Trophoblast cell (in vitro differentiated cells and primary cell): ENCODE results near the gene RNGTT.

ENCODE experiments used
- DNase-seq, 2 donors: peaks; one replicate each; pipeline ENCODE4 v3.0.0-alpha.2; 2016
- H2AFZ ChIP-seq: 2 replicates; pipeline ENCODE4 v1.6.1; 2013; ENCODE audit warnings: low read length, moderate library complexity, mild to moderate bottlenecking; ENCODE audit not compliant: insufficient read depth, poor library complexity
- H2AK5ac ChIP-seq: 2 replicates; pipeline ENCODE4 v1.6.1; 2013; ENCODE audit warnings: mild to moderate bottlenecking, low read length
- H2BK120ac ChIP-seq: 2 replicates; pipeline ENCODE4 v1.6.1; 2013; ENCODE audit warnings: low read length, mild to moderate bottlenecking, moderate library complexity; ENCODE audit not compliant: insufficient read depth, poor library complexity
- H2BK12ac ChIP-seq: 2 replicates; pipeline ENCODE4 v1.6.1; 2013; ENCODE audit warnings: mild to moderate bottlenecking, low read length, moderate library complexity
- H2BK5ac ChIP-seq: 2 replicates; pipeline ENCODE4 v1.6.1; 2013; ENCODE audit warnings: low read length, low read depth, moderate library complexity, mild to moderate bottlenecking; ENCODE audit not compliant: poor library complexity
- H3K14ac ChIP-seq: 2 replicates; pipeline ENCODE4 v1.6.1; 2013; ENCODE audit warnings: mild to moderate bottlenecking, low read length
- H3K18ac ChIP-seq: 2 replicates; pipeline ENCODE4 v1.6.1; 2013; ENCODE audit warnings: mild to moderate bottlenecking, low read length
- H3K23ac ChIP-seq: 2 replicates; pipeline ENCODE4 v1.6.1; 2013; ENCODE audit warnings: low read length
- H3K27ac ChIP-seq: 2 replicates; pipeline ENCODE4 v1.5.1; 2013; ENCODE audit warnings: low read depth, mild to moderate bottlenecking, inconsistent platforms, low read length, moderate library complexity
- H3K27me3 ChIP-seq: 2 replicates; pipeline ENCODE4 v1.6.1; 2013; ENCODE audit warnings: inconsistent platforms, mild to moderate bottlenecking, low read length, moderate library complexity; ENCODE audit not compliant: insufficient read depth
- H3K36me3 ChIP-seq, 2 experiments: 1 replicate in 1 of 2; 2 replicates in 1 of 2; pipeline ENCODE4 v1.6.1; 2013; ENCODE audit warnings: low read length in 2 of 2, mild to moderate bottlenecking in 2 of 2, moderate library complexity in 1 of 2; ENCODE audit not compliant: insufficient read depth in 2 of 2, control insufficient read depth in 1 of 2
- H3K4ac ChIP-seq: 2 replicates; pipeline ENCODE4 v1.6.1; 2013; ENCODE audit warnings: low read depth, mild to moderate bottlenecking, low read length, moderate library complexity
- H3K4me1 ChIP-seq, 2 experiments: 1 replicate in 1 of 2; 2 replicates in 1 of 2; pipeline ENCODE4 v1.6.1; 2013; ENCODE audit warnings: low read length in 2 of 2, mild to moderate bottlenecking in 2 of 2, moderate library complexity in 1 of 2; ENCODE audit not compliant: insufficient read depth in 2 of 2, control insufficient read depth in 1 of 2
- H3K4me2 ChIP-seq: 2 replicates; pipeline ENCODE4 v1.6.1; 2013; ENCODE audit warnings: inconsistent platforms, mild to moderate bottlenecking, low read length, moderate library complexity
- H3K4me3 ChIP-seq: 2 replicates; pipeline ENCODE4 v1.5.1; 2013; ENCODE audit warnings: mild to moderate bottlenecking, low read depth, low read length, inconsistent platforms
- H3K79me1 ChIP-seq: one replicate; pipeline ENCODE4 v1.6.1; 2013; ENCODE audit warnings: low read length
- H3K79me2 ChIP-seq: 2 replicates; pipeline ENCODE4 v1.6.1; 2013; ENCODE audit warnings: low read length, mild to moderate bottlenecking; ENCODE audit not compliant: control insufficient read depth, insufficient read depth, poor library complexity
- H3K9ac ChIP-seq: 2 replicates; pipeline ENCODE4 v1.6.1; 2013; ENCODE audit warnings: mild to moderate bottlenecking, low read length
- H3K9me3 ChIP-seq: 2 replicates; pipeline ENCODE4 v1.6.1; 2013; ENCODE audit warnings: low read depth, mild to moderate bottlenecking, control low read depth, inconsistent platforms, low read length; ENCODE audit not compliant: insufficient read depth
- H4K12ac ChIP-seq: 2 replicates; pipeline ENCODE4 v1.6.1; 2013; ENCODE audit warnings: low read depth, mild to moderate bottlenecking, low read length, moderate library complexity
- H4K8ac ChIP-seq: 2 replicates; pipeline ENCODE4 v1.6.1; 2013; ENCODE audit warnings: low read depth, mild to moderate bottlenecking, low read length, moderate library complexity
- H4K91ac ChIP-seq: one replicate; pipeline ENCODE4 v1.6.1; 2013; ENCODE audit warnings: low read depth, mild to moderate bottlenecking, low read length, moderate library complexity
- WGBS: extraction: QIAGEN DNeasy Blood & Tissue Kit; methylation state at CpG from one replicate; pipeline ENCODE4 v1.1.7; 2013; ENCODE audit warnings: missing lambda C conversion rate; ENCODE audit not compliant: insufficient read length, insufficient coverage; ENCODE audit errors: extremely low coverage; 5-methylcytosine and 5-hydroxymethylcytosine counted together

The RNGTT gene

DNA sequence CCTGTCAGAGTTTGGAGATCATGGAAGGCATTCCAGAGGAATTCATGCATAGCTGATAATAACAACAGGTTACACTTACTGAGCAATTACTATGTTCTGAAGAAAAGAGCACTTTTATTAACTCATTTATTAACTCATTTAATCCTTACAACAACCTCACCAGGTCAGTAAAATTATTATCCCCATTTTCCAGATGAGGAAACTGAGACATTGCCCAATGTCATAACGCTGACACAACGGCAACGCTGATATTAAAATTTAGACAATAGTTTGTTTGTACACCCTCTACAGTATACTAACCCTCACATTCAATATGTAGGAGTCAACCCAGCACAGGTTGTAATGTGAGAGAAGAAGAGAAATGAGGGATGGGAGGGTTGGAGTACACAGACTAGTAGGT lies 105.0 kb downstream of the RNGTT start:
- Histone ChIP-seq H2BK120ac (no peak overlapping the region), H4K12ac (no peak overlapping the region), H3K27ac (no peak overlapping the region), H3K79me2 (no peaks in the 10 kb centered on the region), H3K9me3 (no peaks in the 10 kb centered on the region), H3K9ac (no peak overlapping the region), H3K23ac (no peak overlapping the region), H3K4me1 (no peaks in the 10 kb centered on the region), H3K27me3 (no peaks in the 10 kb centered on the region), H2AFZ (no peak overlapping the region), H2BK5ac (no peak overlapping the region), H2AK5ac (no peak overlapping the region), H2BK12ac (no peak overlapping the region), H3K79me1 (no peaks in the 10 kb centered on the region), H4K91ac (no peak overlapping the region), H3K4me2 (no peak overlapping the region), H3K14ac (no peak overlapping the region), H3K4me3 (no peak overlapping the region), H3K36me3 (peaks cover 2 to 3% of the 10 kb centered on the region in 2 experiments), H4K8ac (no peak overlapping the region), H3K18ac (no peak overlapping the region), H3K4ac (no peak overlapping the region)
- WGBS = no CpG with 5 or more reads among the region's 3 CpGs
- DNase-seq = no peak

DNA sequence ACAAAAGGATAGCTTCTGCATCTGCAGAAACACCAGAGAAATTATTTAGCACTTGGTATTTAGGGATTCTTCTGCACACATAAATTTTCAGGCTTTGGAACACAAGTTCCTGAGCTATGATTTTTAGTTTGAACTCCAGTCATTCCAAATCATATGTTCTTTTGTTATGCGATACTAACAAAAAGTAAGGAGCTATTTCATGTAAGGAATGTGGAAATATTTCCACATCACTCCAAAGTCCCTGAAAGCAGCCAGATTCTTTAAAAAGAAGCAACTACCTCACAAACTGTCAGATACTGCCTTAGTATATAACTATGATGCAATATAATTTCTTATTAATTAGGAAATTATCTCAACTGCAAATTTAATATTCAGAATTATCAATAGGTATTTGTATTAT lies 106.9 kb downstream of the RNGTT start:
- H3K4ac ChIP-seq = no peak overlapping the region
- H3K4me1 ChIP-seq = no peaks in the 10 kb centered on the region
- H2BK120ac ChIP-seq = no peak overlapping the region
- no peaks in the 10 kb centered on the region for H3K27me3 ChIP-seq
- WGBS = no CpG with 5 or more reads among the region's 1 CpG
- no peaks in the 10 kb centered on the region for H3K9me3 ChIP-seq
- H3K4me2 ChIP-seq = no peak overlapping the region
- H3K27ac ChIP-seq = no peak overlapping the region
- no peak overlapping the region for H3K14ac ChIP-seq
- H3K36me3 ChIP-seq = peaks cover 0 to 2% of the 10 kb centered on the region in 2 experiments
- H2AK5ac ChIP-seq = no peak overlapping the region
- no peaks in the 10 kb centered on the region for H3K79me2 ChIP-seq
- H4K91ac ChIP-seq = no peak overlapping the region
- H2BK5ac ChIP-seq = no peak overlapping the region
- H4K8ac ChIP-seq = no peak overlapping the region
- H3K9ac ChIP-seq = no peak overlapping the region
- H3K18ac ChIP-seq = no peak overlapping the region
- H4K12ac ChIP-seq = no peak overlapping the region
- H2BK12ac ChIP-seq = no peak overlapping the region
- no peaks in the 10 kb centered on the region for H3K79me1 ChIP-seq
- no peak overlapping the region for H3K23ac ChIP-seq
- no peak for DNase-seq
- no peak overlapping the region for H3K4me3 ChIP-seq
- no peak overlapping the region for H2AFZ ChIP-seq

DNA sequence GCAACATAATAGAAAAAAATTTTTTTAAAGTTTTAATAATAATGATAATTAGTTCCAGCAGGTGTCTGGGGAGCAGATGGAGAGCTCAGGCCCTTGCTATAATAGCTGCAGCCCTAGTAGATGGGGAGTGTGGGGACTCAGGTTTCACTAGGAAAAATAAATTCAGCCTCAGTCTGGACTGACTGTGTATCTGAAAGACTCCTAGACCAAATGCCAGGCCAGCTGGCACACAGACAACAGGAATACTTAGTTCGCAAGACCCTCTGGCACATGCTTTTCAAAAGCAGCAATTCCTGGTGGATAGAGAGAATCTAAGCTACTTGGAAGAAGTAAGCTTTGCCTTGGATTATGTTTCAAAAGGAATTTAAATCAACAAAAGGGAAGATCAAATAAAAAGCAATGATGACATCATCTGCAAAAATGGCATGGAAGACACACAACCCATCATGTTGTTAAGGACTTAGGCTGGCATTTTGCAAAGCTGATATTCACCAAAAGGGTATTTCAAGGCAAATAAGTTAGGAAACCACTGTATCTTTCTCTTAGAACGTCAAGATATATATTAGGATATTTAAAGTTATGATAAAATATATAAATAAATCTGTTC lies 107.8 kb downstream of the RNGTT start:
- H2AFZ ChIP-seq = no peak overlapping the region
- no peaks in the 10 kb centered on the region for H3K27me3 ChIP-seq
- WGBS = no CpG with 5 or more reads among the region's 2 CpGs
- H3K79me2 ChIP-seq = no peaks in the 10 kb centered on the region
- no peak overlapping the region for H3K14ac ChIP-seq
- H3K4ac ChIP-seq = no peak overlapping the region
- no peak overlapping the region for H3K27ac ChIP-seq
- H2AK5ac ChIP-seq = no peak overlapping the region
- H2BK120ac ChIP-seq = no peak overlapping the region
- DNase-seq = no peak
- peak overlapping the region; percentile 40 for H3K9ac ChIP-seq
- H2BK12ac ChIP-seq = no peak overlapping the region
- H3K4me2 ChIP-seq = no peak overlapping the region
- H3K4me3 ChIP-seq = no peak overlapping the region
- no peaks in the 10 kb centered on the region for H3K9me3 ChIP-seq
- no peak overlapping the region for H4K8ac ChIP-seq
- H2BK5ac ChIP-seq = no peak overlapping the region
- H3K23ac ChIP-seq = no peak overlapping the region
- H3K4me1 ChIP-seq = no peaks in the 10 kb centered on the region
- no peak overlapping the region for H4K12ac ChIP-seq
- no peak overlapping the region for H3K18ac ChIP-seq
- peaks cover 0 to 2% of the 10 kb centered on the region in 2 experiments for H3K36me3 ChIP-seq
- H3K79me1 ChIP-seq = no peaks in the 10 kb centered on the region
- H4K91ac ChIP-seq = no peak overlapping the region

DNA sequence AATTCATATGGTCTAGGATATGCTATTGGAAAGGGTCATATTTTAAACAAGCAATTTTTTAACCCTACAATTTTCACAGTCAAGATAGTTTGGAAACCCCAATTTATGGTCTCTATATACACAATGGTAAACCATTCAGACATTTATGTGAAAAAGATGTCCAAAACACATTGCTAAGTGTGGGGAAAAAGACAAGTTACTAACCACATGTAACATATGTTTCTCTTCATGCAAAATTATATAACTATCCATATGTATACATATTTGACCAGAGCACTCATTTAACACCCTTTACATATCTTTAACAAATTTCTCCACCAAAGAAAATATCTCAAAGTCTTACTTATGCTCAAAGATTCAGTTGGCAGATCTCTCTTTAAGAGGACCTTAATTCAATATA lies 110.6 kb downstream of the RNGTT start:
- no peaks in the 10 kb centered on the region for H3K79me1 ChIP-seq
- no peak overlapping the region for H3K23ac ChIP-seq
- H3K27me3 ChIP-seq = no peaks in the 10 kb centered on the region
- H3K4me2 ChIP-seq = no peak overlapping the region
- H3K9me3 ChIP-seq = no peaks in the 10 kb centered on the region
- no peak overlapping the region for H4K12ac ChIP-seq
- no peak overlapping the region for H3K18ac ChIP-seq
- no peak overlapping the region for H3K9ac ChIP-seq
- no peak overlapping the region for H2BK12ac ChIP-seq
- DNase-seq = no peak
- H3K4me3 ChIP-seq = no peak overlapping the region
- no peak overlapping the region for H3K27ac ChIP-seq
- no peak overlapping the region for H2AK5ac ChIP-seq
- H2BK5ac ChIP-seq = no peak overlapping the region
- no peak overlapping the region for H2AFZ ChIP-seq
- peaks cover 0 to 2% of the 10 kb centered on the region in 2 experiments for H3K36me3 ChIP-seq
- H2BK120ac ChIP-seq = no peak overlapping the region
- no peak overlapping the region for H3K4ac ChIP-seq
- no peaks in the 10 kb centered on the region for H3K4me1 ChIP-seq
- no peaks in the 10 kb centered on the region for H3K79me2 ChIP-seq
- no peak overlapping the region for H4K8ac ChIP-seq
- H4K91ac ChIP-seq = no peak overlapping the region
- no peak overlapping the region for H3K14ac ChIP-seq
